ENCODE results near the gene DLX3.

The DLX3 gene

DNA sequence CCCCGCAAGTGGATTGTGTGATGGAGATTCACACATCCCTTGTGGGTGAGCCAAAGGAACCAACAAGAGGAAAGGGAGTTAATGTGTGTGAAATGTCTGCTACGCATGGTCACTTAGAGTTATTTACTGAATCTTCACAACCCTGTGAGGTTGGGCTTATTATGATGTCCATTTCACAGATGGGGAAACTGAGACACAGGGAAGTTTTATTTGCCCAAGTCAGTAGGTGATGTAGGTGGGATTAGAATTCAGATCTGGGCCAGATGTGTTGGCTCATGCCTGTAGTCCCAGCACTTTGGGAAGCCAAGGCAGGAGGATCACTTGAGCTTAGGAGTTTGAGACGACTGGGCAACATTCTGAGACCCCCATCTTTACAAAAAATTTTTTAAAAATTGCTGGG is 37.7 kb downstream of the DLX3 start:
- DNase-seq (ENCODE audit: low read depth), result no peak

GRCh38 chr17:49956780-49957179 is 38.2 kb downstream of the DLX3 start:
- no peak for DNase-seq (ENCODE audit: low read depth)

GRCh38 chr17:49955157-49955556 is 39.9 kb downstream of the DLX3 start:
- no peak for DNase-seq (ENCODE audit: low read depth)

DNA sequence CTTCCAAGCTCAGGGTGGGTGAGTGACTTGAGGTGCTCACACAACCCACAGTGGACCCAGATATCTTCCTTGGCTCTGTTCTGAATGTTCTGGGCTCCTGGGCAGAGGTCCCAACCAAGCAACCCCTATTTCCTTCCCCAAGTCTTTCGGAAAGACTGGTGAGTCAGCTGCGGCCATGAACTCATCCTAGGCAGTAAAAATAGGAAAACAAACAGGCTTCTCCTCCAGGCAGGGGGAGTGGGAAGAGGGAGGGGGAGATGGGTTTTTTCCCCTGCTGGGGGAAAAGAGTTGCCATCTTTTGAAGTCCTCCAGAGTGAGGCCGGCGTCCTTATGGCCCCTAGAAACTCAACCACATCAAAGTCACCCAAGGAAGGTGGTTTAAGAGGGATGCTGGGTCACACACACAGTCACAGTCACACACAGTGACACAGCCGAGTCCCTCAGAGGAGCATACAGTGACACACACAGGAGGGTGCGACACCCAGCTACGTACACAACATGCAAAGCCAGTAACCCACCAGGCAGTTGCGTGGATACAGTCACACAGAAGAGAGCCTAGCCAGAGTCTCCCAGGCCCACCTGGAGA is 42.0 kb downstream of the DLX3 start:
- no peak for DNase-seq (ENCODE audit: low read depth)

- peak; percentile 70 for DNase-seq (ENCODE audit: low read depth)
Measured at GRCh38 chr17:49952209-49952911, 42.7 kb downstream of the DLX3 start.

DNA sequence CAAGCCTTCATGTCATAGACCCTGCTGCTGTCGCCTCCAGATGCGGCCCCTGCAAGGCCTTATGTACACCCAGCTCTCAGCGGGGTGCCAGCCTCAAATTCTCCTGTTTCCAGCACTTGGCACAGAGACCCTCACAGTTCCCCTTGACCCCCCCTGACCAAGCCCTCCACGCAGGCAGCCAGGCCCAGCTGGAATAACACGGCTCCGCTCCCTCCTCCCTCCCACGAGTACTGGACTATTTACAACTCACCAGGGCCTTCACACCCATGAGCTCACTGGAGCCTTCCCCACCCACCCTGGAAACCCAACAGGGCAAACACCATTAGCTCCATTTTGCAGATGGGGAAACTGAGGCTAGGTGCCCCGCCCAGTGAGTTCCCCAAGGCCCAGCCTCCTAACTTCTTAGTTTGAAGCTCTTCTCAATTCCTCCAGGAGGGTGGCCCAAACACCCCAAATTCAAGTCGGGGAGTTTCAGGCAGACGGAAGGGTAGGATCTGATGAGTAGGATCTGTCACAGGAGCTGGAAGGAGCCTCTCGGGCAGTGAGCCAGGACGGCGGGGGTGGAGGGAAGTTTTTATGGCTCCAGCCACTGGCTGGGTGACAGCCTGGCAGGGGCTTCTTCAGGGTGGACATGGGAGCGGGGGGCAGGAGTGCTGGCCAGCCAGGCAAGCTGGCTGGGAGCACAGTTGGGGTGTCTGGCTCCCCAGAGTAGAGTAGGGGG is 43.5 kb downstream of the DLX3 start:
- no peak for DNase-seq (ENCODE audit: low read depth)

GRCh38 chr17:49949634-49950033 is 45.4 kb downstream of the DLX3 start:
- DNase-seq (ENCODE audit: low read depth), result no peak

DNA sequence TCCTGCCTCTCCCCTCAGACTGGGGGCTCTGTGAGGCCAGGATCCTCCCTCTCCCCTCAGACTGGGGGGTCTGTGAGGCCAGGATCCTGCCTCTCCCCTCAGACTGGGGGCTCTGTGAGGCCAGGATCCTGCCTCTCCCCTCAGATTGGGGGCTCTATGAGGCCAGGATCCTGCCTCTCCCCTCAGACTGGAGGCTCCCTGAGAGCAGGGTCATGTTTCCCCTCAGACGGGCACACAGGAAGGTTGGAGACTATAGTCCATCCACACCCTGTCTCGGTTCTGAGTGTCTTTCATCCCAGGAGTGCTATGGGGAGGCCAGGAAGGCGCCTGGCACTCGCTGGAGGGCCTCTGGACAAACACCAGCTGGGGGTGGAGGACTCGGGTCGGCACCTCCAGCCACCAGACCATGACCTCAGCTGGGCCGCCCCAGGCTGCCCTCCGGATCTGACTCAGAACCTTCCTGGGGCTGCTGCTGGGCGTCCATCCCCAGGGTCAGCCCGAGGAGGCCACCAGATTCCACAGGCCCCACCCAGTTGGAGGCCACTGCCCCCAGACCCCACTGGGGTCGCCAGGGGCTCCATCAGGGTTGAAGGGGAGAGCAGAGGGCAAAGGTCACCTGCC is 48.0 kb downstream of the DLX3 start:
- no peak for DNase-seq (ENCODE audit: low read depth)

DNA sequence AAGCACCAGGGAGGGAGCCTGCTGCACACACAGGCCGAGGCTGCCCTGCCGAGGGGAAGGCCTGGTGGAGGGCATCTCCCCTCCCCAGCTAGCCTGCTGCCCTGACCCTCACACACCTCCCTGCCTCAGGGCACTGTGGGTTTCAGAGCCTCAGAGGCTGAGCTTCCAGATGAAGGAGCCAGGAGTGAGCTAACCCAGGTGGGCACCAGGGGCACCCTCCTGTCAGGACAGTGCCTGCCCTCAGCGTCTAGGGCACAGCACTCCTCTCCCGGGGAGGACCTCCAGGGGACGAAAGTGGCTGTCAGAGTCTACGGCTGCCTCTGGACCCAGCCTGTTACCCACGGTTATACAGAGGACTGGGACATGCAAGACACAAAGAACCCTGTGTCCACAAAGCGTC is 48.8 kb downstream of the DLX3 start:
- DNase-seq (ENCODE audit: low read depth), result no peak

GRCh38 chr17:49944273-49944870 is 50.7 kb downstream of the DLX3 start:
- DNase-seq (ENCODE audit: low read depth), result no peak

DNA sequence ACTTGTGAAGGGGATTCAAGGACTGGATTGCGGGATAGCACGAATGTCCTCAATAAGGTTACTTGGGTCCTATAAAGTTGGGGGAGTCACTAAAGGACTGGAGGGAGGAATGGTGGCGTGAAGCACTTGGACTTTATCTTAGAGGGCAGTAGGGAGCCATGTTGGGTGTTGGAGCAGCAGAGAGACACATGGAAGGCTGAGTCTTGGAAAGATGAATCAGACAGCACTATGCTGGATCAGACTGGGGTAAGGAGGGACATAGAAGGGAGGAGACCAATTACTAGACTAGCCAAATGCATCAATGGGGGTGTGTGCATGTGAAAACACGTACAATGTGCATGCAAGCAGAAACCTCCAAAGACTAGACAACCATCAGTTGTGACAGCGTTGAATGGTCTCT is 52.1 kb downstream of the DLX3 start:
- no peak for DNase-seq (ENCODE audit: low read depth)

DNA sequence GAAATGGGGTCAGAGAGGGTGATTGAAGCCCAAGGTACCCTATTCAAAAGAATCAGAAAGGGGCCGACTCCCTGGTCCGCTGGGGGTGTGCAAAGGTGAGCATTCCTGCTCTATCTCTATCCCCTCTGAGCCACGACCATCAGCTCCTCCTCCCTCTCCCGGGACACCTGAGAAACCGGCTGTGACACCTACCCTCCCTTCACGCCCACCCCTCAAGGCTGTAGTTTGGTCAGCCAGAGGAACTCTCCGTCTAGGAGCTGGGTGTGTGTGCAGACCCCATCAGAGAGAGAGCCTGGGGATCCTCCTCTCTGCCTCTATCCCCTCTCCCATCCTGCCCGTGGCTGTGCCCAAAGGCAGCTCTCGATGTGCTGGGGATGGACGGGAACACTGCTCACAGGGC is 53.6 kb downstream of the DLX3 start:
- no peak for DNase-seq (ENCODE audit: low read depth)

All from T follicular helper cell (primary cell).